ENCODE measurements around the gene TIMD4.

Gene TIMD4

DNA sequence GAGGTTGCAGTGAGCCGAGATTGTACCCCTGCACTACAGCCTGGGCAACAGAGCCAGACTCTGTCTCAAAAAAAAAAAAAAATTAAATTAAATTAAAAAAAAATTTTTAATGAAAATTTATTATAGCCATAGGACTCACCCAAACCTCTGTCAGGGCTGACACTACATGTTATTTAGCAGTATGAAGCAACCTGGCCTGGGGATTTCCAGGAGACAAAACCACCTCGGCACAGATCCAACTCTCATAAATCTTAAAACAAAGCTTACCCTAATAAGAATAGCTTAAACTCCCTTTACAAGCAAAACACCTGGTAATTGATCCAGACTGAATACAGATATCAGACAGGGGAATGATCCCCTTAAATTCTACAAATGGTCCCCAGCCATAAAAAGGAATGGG, 74.5 kb downstream of the TIMD4 start:
- TF ChIP-seq, protein P1, sequence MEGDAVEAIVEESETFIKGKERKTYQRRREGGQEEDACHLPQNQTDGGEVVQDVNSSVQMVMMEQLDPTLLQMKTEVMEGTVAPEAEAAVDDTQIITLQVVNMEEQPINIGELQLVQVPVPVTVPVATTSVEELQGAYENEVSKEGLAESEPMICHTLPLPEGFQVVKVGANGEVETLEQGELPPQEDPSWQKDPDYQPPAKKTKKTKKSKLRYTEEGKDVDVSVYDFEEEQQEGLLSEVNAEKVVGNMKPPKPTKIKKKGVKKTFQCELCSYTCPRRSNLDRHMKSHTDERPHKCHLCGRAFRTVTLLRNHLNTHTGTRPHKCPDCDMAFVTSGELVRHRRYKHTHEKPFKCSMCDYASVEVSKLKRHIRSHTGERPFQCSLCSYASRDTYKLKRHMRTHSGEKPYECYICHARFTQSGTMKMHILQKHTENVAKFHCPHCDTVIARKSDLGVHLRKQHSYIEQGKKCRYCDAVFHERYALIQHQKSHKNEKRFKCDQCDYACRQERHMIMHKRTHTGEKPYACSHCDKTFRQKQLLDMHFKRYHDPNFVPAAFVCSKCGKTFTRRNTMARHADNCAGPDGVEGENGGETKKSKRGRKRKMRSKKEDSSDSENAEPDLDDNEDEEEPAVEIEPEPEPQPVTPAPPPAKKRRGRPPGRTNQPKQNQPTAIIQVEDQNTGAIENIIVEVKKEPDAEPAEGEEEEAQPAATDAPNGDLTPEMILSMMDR (IDR thresholded peaks at IDR 0.05; ENCODE audit: extremely low read depth, missing control alignments): no peak
- no peak for DNase-seq (ENCODE audit: low spot score)

- TF ChIP-seq, protein P1 (IDR thresholded peaks at IDR 0.05; ENCODE audit: extremely low read depth, missing control alignments): no peak
- no peak for DNase-seq (ENCODE audit: low spot score)
These were observed 79.6 kb downstream of the TIMD4 start for GRCh38 chr5:156883316-156883875.

- TF ChIP-seq, protein P1 (IDR thresholded peaks at IDR 0.05; ENCODE audit: extremely low read depth, missing control alignments): no peak
- no peak for DNase-seq (ENCODE audit: low spot score)
These were observed 83.3 kb downstream of the TIMD4 start for GRCh38 chr5:156879665-156880285.

- no peak for DNase-seq (ENCODE audit: low spot score)
- TF ChIP-seq, protein P1 (IDR thresholded peaks at IDR 0.05; ENCODE audit: extremely low read depth, missing control alignments): no peak
These were observed 91.8 kb downstream of the TIMD4 start for GRCh38 chr5:156871212-156871611.

DNA sequence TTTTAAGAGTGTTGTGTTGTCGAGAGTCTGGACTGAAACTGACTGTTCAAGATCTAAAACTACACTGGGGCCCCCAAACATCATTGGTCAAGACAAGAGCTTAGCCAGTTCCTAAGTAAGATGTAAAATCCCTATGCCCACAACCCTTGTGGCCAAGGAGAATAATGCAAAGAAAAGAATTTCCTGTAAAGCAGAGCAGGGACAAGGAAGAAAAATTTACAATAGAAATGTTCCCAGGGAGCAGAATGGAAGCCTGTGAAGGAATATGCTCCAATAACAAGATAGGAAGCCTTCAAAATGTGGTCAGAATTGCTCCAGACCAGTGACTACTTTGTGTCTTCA, 92.6 kb downstream of the TIMD4 start:
- TF ChIP-seq, protein P1 (IDR thresholded peaks at IDR 0.05; ENCODE audit: extremely low read depth, missing control alignments): no peak
- no peak for DNase-seq (ENCODE audit: low spot score)

All from GM20000 (cell line).